Measurements from ENCODE around the gene HAUS7. TPM values are rescaled to one million over a fixed set of nuclear protein-coding genes. Genes with fewer than 3 reads are reported as not detected.

The HAUS7 gene
- total and polyA plus RNA-seq, 4 donors: 11.3 to 42.9 (median 28.0) TPM

- H3K4me1 ChIP-seq (ENCODE audit: control insufficient read depth in 5 of 5, insufficient read depth in 5 of 5, low read length in 5 of 5): no peaks in the 10 kb centered on the region
- no peak overlapping the region for H3K4me3 ChIP-seq
- no peak overlapping the region for H3K9ac ChIP-seq (ENCODE audit: insufficient read depth in 1 of 2, low read length in 2 of 2)
- peaks cover 0 to 5% (median 0%) of the 10 kb centered on the region in 3 donors for H3K27me3 ChIP-seq (ENCODE audit: control insufficient read depth in 3 of 3, insufficient read depth in 3 of 3, low read length in 2 of 3)
- TF ChIP-seq CTCF (IDR thresholded peaks at IDR 0.05; ENCODE audit: control extremely low read depth, extremely low read depth): no peak
- WGBS, 2 donors: 91 to 94% methylated on average over 4 of the region's 4 CpGs
- ATAC-seq (ENCODE audit: insufficient read depth, low FRiP score): no peak
- H3K36me3 ChIP-seq (ENCODE audit: control insufficient read depth in 4 of 4, insufficient read depth in 4 of 4, low read length in 4 of 4): no peaks in the 10 kb centered on the region
- peaks cover 0 to 13% (median 0%) of the 10 kb centered on the region in 4 donors for H3K9me3 ChIP-seq (ENCODE audit: control insufficient read depth in 4 of 4, insufficient read depth in 3 of 4, low read length in 3 of 4)
- no peak for DNase-seq
- H3K27ac ChIP-seq (ENCODE audit: low read depth in 1 of 2, low read length in 1 of 2): no peak overlapping the region
These were observed 30.4 kb downstream of the HAUS7 start for GRCh38 chrX:153439977-153440376.

GRCh38 chrX:153438532-153438931 lies 31.8 kb downstream of the HAUS7 start:
- H3K4me3 ChIP-seq: no peak overlapping the region
- TF ChIP-seq CTCF (IDR thresholded peaks at IDR 0.05; ENCODE audit: control extremely low read depth, extremely low read depth): no peak
- no peak for ATAC-seq (ENCODE audit: insufficient read depth, low FRiP score)
- DNase-seq: peak in 2 of 3 donors; percentile 28 to 44
- H3K36me3 ChIP-seq (ENCODE audit: control insufficient read depth in 4 of 4, insufficient read depth in 4 of 4, low read length in 4 of 4): no peaks in the 10 kb centered on the region
- H3K9ac ChIP-seq (ENCODE audit: insufficient read depth in 1 of 2, low read length in 2 of 2): no peak overlapping the region
- H3K4me1 ChIP-seq (ENCODE audit: control insufficient read depth in 5 of 5, insufficient read depth in 5 of 5, low read length in 5 of 5): no peaks in the 10 kb centered on the region
- no peak overlapping the region for H3K27ac ChIP-seq (ENCODE audit: low read depth in 1 of 2, low read length in 1 of 2)
- WGBS, 2 donors: 28 to 51% methylated on average over 8 of the region's 8 CpGs
- H3K9me3 ChIP-seq (ENCODE audit: control insufficient read depth in 4 of 4, insufficient read depth in 3 of 4, low read length in 3 of 4): peaks cover 0 to 17% (median 0%) of the 10 kb centered on the region in 4 donors
- peaks cover 0 to 5% (median 2%) of the 10 kb centered on the region in 3 donors for H3K27me3 ChIP-seq (ENCODE audit: control insufficient read depth in 3 of 3, insufficient read depth in 3 of 3, low read length in 2 of 3)

GRCh38 chrX:153435845-153436244 lies 34.5 kb downstream of the HAUS7 start:
- Histone ChIP-seq H3K4me3 (no peak overlapping the region), H3K4me1 (ENCODE audit: control insufficient read depth in 5 of 5, insufficient read depth in 5 of 5, low read length in 5 of 5) (no peaks in the 10 kb centered on the region), H3K27ac (ENCODE audit: low read depth in 1 of 2, low read length in 1 of 2) (no peak overlapping the region), H3K9ac (ENCODE audit: insufficient read depth in 1 of 2, low read length in 2 of 2) (no peak overlapping the region), H3K36me3 (ENCODE audit: control insufficient read depth in 4 of 4, insufficient read depth in 4 of 4, low read length in 4 of 4) (no peaks in the 10 kb centered on the region), H3K9me3 (ENCODE audit: control insufficient read depth in 4 of 4, insufficient read depth in 3 of 4, low read length in 3 of 4) (peaks cover 0 to 27% (median 1%) of the 10 kb centered on the region in 4 donors), H3K27me3 (ENCODE audit: control insufficient read depth in 3 of 3, insufficient read depth in 3 of 3, low read length in 2 of 3) (peaks cover 0 to 8% (median 5%) of the 10 kb centered on the region in 3 donors)
- ATAC-seq (ENCODE audit: insufficient read depth, low FRiP score) (no peak), DNase-seq (no peak)
- no peak for TF ChIP-seq CTCF (IDR thresholded peaks at IDR 0.05; ENCODE audit: control extremely low read depth, extremely low read depth)
- WGBS, 2 donors: 63 to 80% methylated on average over 3 of the region's 3 CpGs

- ATAC-seq (ENCODE audit: insufficient read depth, low FRiP score) (no peak), DNase-seq (no peak)
- H3K9ac ChIP-seq (ENCODE audit: insufficient read depth in 1 of 2, low read length in 2 of 2): no peak overlapping the region
- H3K4me3 ChIP-seq: no peak overlapping the region
- H3K36me3 ChIP-seq (ENCODE audit: control insufficient read depth in 4 of 4, insufficient read depth in 4 of 4, low read length in 4 of 4): no peaks in the 10 kb centered on the region
- 84 to 97% methylated on average over 8 of the region's 8 CpGs for WGBS, 2 donors
- H3K27ac ChIP-seq (ENCODE audit: low read depth in 1 of 2, low read length in 1 of 2): no peak overlapping the region
- H3K27me3 ChIP-seq (ENCODE audit: control insufficient read depth in 3 of 3, insufficient read depth in 3 of 3, low read length in 2 of 3): peaks cover 0 to 8% (median 0%) of the 10 kb centered on the region in 3 donors
- H3K4me1 ChIP-seq (ENCODE audit: control insufficient read depth in 5 of 5, insufficient read depth in 5 of 5, low read length in 5 of 5): no peaks in the 10 kb centered on the region
- H3K9me3 ChIP-seq (ENCODE audit: control insufficient read depth in 4 of 4, insufficient read depth in 3 of 4, low read length in 3 of 4): peaks cover 0 to 21% (median 2%) of the 10 kb centered on the region in 4 donors
- no peak for TF ChIP-seq CTCF (IDR thresholded peaks at IDR 0.05; ENCODE audit: control extremely low read depth, extremely low read depth)
These were observed 35.6 kb downstream of the HAUS7 start for GRCh38 chrX:153434801-153435200.

All from lung (tissue), 12 donors.